Colonic mucosa (tissue), 4 donors: ENCODE measurements around the gene FMNL3. TPM values are rescaled to one million over a fixed set of nuclear protein-coding genes. Genes with fewer than 3 reads are reported as not detected.
"Not testable (repeated sequence)": the region's sequence is repeated elsewhere in the genome, so short reads cannot be mapped to it uniquely, and the experiment has no call there.

ENCODE experiments used
- DNase-seq: peaks from one replicate; pipeline ENCODE4 v3.0.0-alpha.2; 2020
- H3K27ac ChIP-seq: fragments of 200-600 bp; one replicate; pipeline ENCODE4 v1.8.0; 2021
- H3K27me3 ChIP-seq: fragments of 200-600 bp; one replicate; pipeline ENCODE4 v1.8.0; 2021
- H3K36me3 ChIP-seq: fragments of 200-600 bp; one replicate; pipeline ENCODE4 v1.8.0; 2021
- H3K4me1 ChIP-seq: fragments of 200-600 bp; one replicate; pipeline ENCODE4 v1.8.0; 2021; ENCODE audit warnings: mild to moderate bottlenecking
- H3K4me3 ChIP-seq: fragments of 200-600 bp; one replicate; pipeline ENCODE4 v1.8.0; 2021
- H3K9ac ChIP-seq, 2 donors: one replicate each; pipeline ENCODE4 v1.7.0; 2013; ENCODE audit warnings: control low read depth in 2 of 2, low read depth in 2 of 2, low read length in 2 of 2
- H3K9me3 ChIP-seq: fragments of 200-600 bp; one replicate; pipeline ENCODE4 v1.8.0; 2021
- intact Hi-C: fragments of 100-400 bp; cut with DNase I; formaldehyde crosslinking; loops from one replicate; pipeline ENCODE4 v1.14.1; 2022
- total RNA-seq, 2 donors: library from RNA; stranded (reverse); fragmentation: NEBNext Ultra II Directional in 1 of 2; extraction: Animal tissue kit (Norgen Biotek cat#: 25700) in 1 of 2; gene quantifications; one replicate each; pipeline ENCODE4 v1.2.1, GENCODE V29; 2021
- TF ChIP-seq, protein P1 (sequence below): fragments of 200-600 bp; IDR thresholded peaks from one replicate; pipeline ENCODE4 v1.8.0; 2022; ENCODE audit warnings: antibody characterized with exemption, mild to moderate bottlenecking
- donor health status: healthy.
- donor health status: DM: no; HTN: no; CAD: no.
- donor health status: DM: no; HTN: no; CAD: no.

Gene FMNL3
- total RNA-seq, 2 donors from 2014 or later, result 3.0 to 5.0 TPM

GRCh38 chr12:49616533-49617219 lies 90.5 kb downstream of the FMNL3 start:
- Histone ChIP-seq H3K36me3 (no peaks in the 10 kb centered on the region), H3K9me3 (no peaks in the 10 kb centered on the region), H3K27ac (no peak overlapping the region), H3K27me3 (no peaks in the 10 kb centered on the region), H3K4me1 (peaks cover 2% of the 10 kb centered on the region), H3K9ac (no peak overlapping the region), H3K4me3 (no peak overlapping the region)
- TF ChIP-seq, protein P1, sequence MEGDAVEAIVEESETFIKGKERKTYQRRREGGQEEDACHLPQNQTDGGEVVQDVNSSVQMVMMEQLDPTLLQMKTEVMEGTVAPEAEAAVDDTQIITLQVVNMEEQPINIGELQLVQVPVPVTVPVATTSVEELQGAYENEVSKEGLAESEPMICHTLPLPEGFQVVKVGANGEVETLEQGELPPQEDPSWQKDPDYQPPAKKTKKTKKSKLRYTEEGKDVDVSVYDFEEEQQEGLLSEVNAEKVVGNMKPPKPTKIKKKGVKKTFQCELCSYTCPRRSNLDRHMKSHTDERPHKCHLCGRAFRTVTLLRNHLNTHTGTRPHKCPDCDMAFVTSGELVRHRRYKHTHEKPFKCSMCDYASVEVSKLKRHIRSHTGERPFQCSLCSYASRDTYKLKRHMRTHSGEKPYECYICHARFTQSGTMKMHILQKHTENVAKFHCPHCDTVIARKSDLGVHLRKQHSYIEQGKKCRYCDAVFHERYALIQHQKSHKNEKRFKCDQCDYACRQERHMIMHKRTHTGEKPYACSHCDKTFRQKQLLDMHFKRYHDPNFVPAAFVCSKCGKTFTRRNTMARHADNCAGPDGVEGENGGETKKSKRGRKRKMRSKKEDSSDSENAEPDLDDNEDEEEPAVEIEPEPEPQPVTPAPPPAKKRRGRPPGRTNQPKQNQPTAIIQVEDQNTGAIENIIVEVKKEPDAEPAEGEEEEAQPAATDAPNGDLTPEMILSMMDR, result no peak
- DNase-seq, result no peak
- intact Hi-C loops, result no loop called here

DNA sequence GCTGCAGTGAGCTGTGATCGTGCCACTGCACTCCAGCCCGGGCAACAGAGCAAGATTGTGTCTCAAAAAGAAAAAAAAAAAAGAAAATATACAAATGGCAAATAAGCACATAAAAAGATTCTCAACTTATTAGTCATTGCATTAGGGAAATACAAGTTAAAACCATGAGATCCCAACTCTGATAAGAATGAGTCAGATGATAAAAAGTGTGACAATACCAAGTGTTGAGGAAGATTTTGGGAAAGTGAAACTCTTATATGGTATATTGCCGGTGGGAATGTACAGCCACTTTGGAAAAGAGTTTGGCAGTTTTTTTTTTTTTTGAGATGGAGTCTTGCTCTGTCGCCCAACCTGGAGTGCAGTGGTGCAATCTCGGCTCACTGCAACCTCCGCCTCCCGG lies 91.5 kb downstream of the FMNL3 start:
- H3K27me3 ChIP-seq, result no peaks in the 10 kb centered on the region
- no peaks in the 10 kb centered on the region for H3K36me3 ChIP-seq
- H3K9me3 ChIP-seq, result no peaks in the 10 kb centered on the region
- no peak overlapping the region for H3K27ac ChIP-seq
- TF ChIP-seq, protein P1, result no peak
- H3K4me3 ChIP-seq, result no peak overlapping the region
- no peak overlapping the region for H3K9ac ChIP-seq
- H3K4me1 ChIP-seq, result no peaks in the 10 kb centered on the region
- DNase-seq, result no peak
- intact Hi-C loops, result no loop called here

DNA sequence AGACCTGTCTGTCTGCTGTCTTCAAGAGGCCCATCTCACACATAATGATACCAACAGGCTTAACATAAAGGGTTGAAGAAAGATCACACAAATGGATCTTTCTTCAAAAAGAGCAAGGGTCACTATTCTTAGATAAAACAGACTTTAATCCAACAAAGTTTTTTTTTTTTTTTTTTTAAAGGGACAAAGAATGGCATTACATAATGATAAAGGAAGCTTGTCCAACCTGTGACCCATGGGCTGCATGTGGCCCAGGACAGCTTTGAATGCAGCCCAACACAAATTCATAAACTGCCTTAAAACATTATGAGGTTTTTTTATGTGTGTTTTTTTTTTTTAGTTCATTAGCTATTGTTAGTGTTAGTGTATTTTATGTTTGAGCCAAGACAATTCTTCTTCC lies 95.0 kb downstream of the FMNL3 start:
- no peaks in the 10 kb centered on the region for H3K27me3 ChIP-seq
- intact Hi-C loops, result no loop called here
- no peaks in the 10 kb centered on the region for H3K4me1 ChIP-seq
- no peak overlapping the region for H3K4me3 ChIP-seq
- no peak overlapping the region for H3K27ac ChIP-seq
- no peak for DNase-seq
- H3K9ac ChIP-seq, result no peak overlapping the region
- TF ChIP-seq, protein P1, result no peak
- no peaks in the 10 kb centered on the region for H3K36me3 ChIP-seq
- no peaks in the 10 kb centered on the region for H3K9me3 ChIP-seq

DNA sequence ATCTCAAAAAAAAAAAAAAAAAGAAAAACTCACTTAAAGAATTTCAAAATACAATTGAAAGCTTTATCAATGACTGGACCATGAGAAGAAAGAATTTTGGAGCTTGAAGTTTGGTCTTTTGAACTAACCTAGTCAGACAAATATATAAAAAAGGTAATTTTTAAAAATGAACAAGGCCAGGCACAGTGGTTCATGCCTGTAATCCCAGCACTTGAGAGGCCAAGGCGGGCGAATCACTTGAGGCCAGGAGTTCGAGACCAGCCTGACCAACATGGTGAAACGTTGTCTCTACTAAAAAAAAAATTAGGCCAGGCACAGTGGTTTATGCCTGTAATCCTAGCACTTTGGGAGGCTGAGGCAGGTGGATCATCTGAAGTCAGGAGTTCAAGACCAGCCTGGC lies 96.4 kb downstream of the FMNL3 start:
- H3K9me3 ChIP-seq, H3K4me1 ChIP-seq, H3K27me3 ChIP-seq, H3K36me3 ChIP-seq, intact Hi-C loops, H3K4me3 ChIP-seq, DNase-seq, H3K9ac ChIP-seq, H3K27ac ChIP-seq: not testable (repeated sequence)

DNA sequence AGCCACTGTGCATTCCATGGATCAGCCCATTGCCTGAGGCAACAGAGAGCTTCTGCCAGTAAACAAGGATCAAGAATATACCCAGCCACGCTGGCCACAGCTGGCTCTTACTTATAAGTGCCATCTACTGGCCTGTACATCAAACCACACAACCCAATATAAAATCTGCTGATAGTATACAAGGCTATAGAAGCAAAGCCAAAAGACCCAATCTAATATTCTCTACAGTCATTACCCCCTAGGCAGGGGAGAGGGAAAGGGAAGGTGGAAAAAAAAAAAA lies 97.4 kb downstream of the FMNL3 start:
- H3K36me3 ChIP-seq, result no peaks in the 10 kb centered on the region
- intact Hi-C loops, result no loop called here
- H3K9me3 ChIP-seq, result no peaks in the 10 kb centered on the region
- no peaks in the 10 kb centered on the region for H3K4me1 ChIP-seq
- TF ChIP-seq, protein P1, result no peak
- DNase-seq, result no peak
- H3K27ac ChIP-seq, result no peak overlapping the region
- no peaks in the 10 kb centered on the region for H3K27me3 ChIP-seq
- H3K9ac ChIP-seq, result no peak overlapping the region
- H3K4me3 ChIP-seq, result no peak overlapping the region

DNA sequence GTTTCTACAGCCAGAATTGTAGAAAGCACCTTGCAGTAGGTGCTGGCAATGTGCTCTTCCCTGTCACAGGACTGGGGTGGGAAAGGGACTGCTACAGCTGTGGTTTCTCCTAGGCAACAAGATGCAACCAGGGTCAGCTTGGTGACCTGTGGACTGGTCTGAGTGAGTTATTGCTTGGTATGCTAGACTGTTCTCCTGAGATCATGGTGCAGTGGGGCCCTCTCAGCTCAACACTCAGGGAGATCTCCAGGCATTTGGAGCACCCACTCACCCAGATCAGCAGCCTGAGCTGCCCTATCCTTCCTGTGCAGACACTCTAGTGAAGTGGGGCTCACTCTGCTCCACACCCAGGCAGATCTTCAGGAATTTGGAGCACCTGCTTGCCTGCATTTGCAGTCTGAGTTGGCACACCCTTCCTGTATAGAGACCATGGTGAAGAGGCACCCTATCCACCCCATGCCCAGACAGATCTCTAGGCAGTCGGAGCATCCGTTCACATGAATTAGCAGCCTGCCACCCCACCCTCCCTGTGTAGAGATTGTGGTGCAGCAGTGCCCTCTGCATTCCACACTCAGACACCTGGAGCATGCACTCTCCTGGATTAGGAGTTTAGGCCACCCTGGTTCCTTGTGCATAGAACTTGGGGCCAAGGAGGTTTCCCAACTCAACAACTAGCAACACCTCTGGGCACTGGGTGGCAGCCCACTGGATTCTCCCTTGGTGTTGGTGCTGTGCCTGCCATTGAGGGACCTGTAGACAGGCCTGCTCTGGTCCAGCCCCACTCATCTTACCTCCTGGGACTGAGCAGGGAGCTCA lies 97.9 kb downstream of the FMNL3 start:
- H3K36me3 ChIP-seq, result no peaks in the 10 kb centered on the region
- TF ChIP-seq, protein P1, result no peak
- H3K9ac ChIP-seq, result no peak overlapping the region
- H3K27ac ChIP-seq, result no peak overlapping the region
- no peaks in the 10 kb centered on the region for H3K4me1 ChIP-seq
- H3K9me3 ChIP-seq, result no peaks in the 10 kb centered on the region
- DNase-seq, result no peak
- no peak overlapping the region for H3K4me3 ChIP-seq
- intact Hi-C loops, result no loop called here
- H3K27me3 ChIP-seq, result no peaks in the 10 kb centered on the region

- H3K4me3 ChIP-seq, DNase-seq: not testable (repeated sequence)
Measured at GRCh38 chr12:49605539-49605938, 101.7 kb downstream of the FMNL3 start, which contains the start of gene FAM186B. Gene FAM186B (minus strand): TSS chr12:49605639. CDS start chr12:49605477, 162 bp downstream.

More at GRCh38 chr12:49605539-49605938, 101.7 kb downstream of the FMNL3 start, which contains the start of gene FAM186B:
- H3K36me3 ChIP-seq, H3K4me1 ChIP-seq, H3K27ac ChIP-seq, H3K9me3 ChIP-seq, H3K9ac ChIP-seq, H3K27me3 ChIP-seq, intact Hi-C loops: not testable (repeated sequence)
